SK-N-SH treated with all-trans-retinoic acid at 6 μM for 48 hours (cell line): ENCODE results near the gene IL20RA.

Source experiments
- ATAC-seq: fragments of 200-7000 bp; cut with Tn5 transposase; 3 replicates; pipeline ENCODE4 v1.9.1; 2020; ENCODE audit warnings: mild to moderate bottlenecking, moderate library complexity
- ARNTL ChIP-seq: fragments of 450-650 bp; formaldehyde crosslinking; IDR thresholded peaks from 2 replicates; pipeline ENCODE4 v1.5.0; 2020; ENCODE audit warnings: low read depth, mild to moderate bottlenecking, moderate library complexity, borderline replicate concordance
- BACH2 ChIP-seq: fragments of 250-450 bp; sonication (Bioruptor Pico); IDR thresholded peaks from 2 replicates; pipeline ENCODE4 v1.9.0; 2021; ENCODE audit warnings: mild to moderate bottlenecking, borderline replicate concordance
- CREB5 ChIP-seq: fragments of 250-450 bp; sonication (Bioruptor Pico); IDR thresholded peaks from 2 replicates; pipeline ENCODE4 v1.5.1; 2020; ENCODE audit warnings: low read depth, mild to moderate bottlenecking, moderate library complexity
- CSDC2 ChIP-seq: fragments of 250-450 bp; sonication (Bioruptor Pico); IDR thresholded peaks from 2 replicates; pipeline ENCODE4 v1.5.0; 2020; ENCODE audit warnings: mild to moderate bottlenecking, moderate library complexity
- CSRNP3 ChIP-seq: fragments of 250-450 bp; sonication (Bioruptor Pico); IDR thresholded peaks from 2 replicates; pipeline ENCODE4 v1.5.1; 2021; ENCODE audit warnings: mild to moderate bottlenecking, moderate library complexity
- ISL1 ChIP-seq: fragments of 250-450 bp; sonication (Bioruptor Pico); IDR thresholded peaks from 2 replicates; pipeline ENCODE4 v2.1.2; 2022; ENCODE audit warnings: mild to moderate bottlenecking, moderate library complexity
- OSR1 ChIP-seq: fragments of 250-450 bp; sonication (Bioruptor Pico); IDR thresholded peaks from 2 replicates; pipeline ENCODE4 v1.8.0; 2022; ENCODE audit warnings: moderate library complexity, mild to moderate bottlenecking, inconsistent platforms
- PATZ1 ChIP-seq: fragments of 250-450 bp; sonication (Bioruptor Pico); IDR thresholded peaks from 2 replicates; pipeline ENCODE4 v1.8.0; 2020; ENCODE audit warnings: mild to moderate bottlenecking, moderate library complexity, borderline replicate concordance
- RARB ChIP-seq: fragments of 250-450 bp; sonication (Bioruptor Pico); IDR thresholded peaks from 2 replicates; pipeline ENCODE4 v1.8.0; 2021; ENCODE audit warnings: mild to moderate bottlenecking, moderate library complexity
- SNAI2 ChIP-seq: fragments of 250-450 bp; sonication (Bioruptor Pico); IDR thresholded peaks from 2 replicates; pipeline ENCODE4 v1.5.0; 2020; ENCODE audit warnings: mild to moderate bottlenecking, moderate library complexity
- TOX ChIP-seq: fragments of 250-450 bp; sonication (Bioruptor Pico); IDR thresholded peaks from 2 replicates; pipeline ENCODE4 v1.8.0; 2021; ENCODE audit warnings: mild to moderate bottlenecking, moderate library complexity, borderline replicate concordance
- TSHZ2 ChIP-seq: fragments of 250-450 bp; sonication (Bioruptor Pico); IDR thresholded peaks from 2 replicates; pipeline ENCODE4 v1.5.0; 2020; ENCODE audit warnings: mild to moderate bottlenecking, moderate library complexity
- ZC3H10 ChIP-seq: fragments of 250-450 bp; sonication (Bioruptor Pico); IDR thresholded peaks from 2 replicates; pipeline ENCODE4 v1.5.1; 2021; ENCODE audit warnings: mild to moderate bottlenecking, moderate library complexity
- ZFP3 ChIP-seq: fragments of 250-450 bp; sonication (Bioruptor Pico); IDR thresholded peaks from 2 replicates; pipeline ENCODE4 v1.5.0; 2020; ENCODE audit warnings: mild to moderate bottlenecking, moderate library complexity
- ZNF565 ChIP-seq: fragments of 450-650 bp; formaldehyde crosslinking; conservative IDR thresholded peaks from 2 replicates; pipeline ENCODE4 v1.5.0; 2020; ENCODE audit warnings: low read depth, mild to moderate bottlenecking, moderate library complexity
- ZNF70 ChIP-seq: fragments of 450-650 bp; formaldehyde crosslinking; IDR thresholded peaks from 2 replicates; pipeline ENCODE4 v1.5.0; 2020; ENCODE audit warnings: mild to moderate bottlenecking, moderate library complexity

The IL20RA gene

GRCh38 chr6:137024237-137024990 lies 20.4 kb downstream of the IL20RA start:
- TF ChIP-seq ISL1 (CRISPR knock-in tag), result no peak
- TF ChIP-seq PATZ1 (CRISPR knock-in tag), result no peak
- no peak for ATAC-seq

- TF ChIP-seq PATZ1 (CRISPR knock-in tag), result no peak
- TF ChIP-seq ISL1 (CRISPR knock-in tag), result peak; percentile 70
- peak; percentile 81; the same call in 1 of the 2 replicates for TF ChIP-seq TSHZ2 (CRISPR knock-in tag)
- no peak for ATAC-seq
These were observed 24.0 kb downstream of the IL20RA start for GRCh38 chr6:137020776-137021175.

GRCh38 chr6:137019476-137020272 lies 25.1 kb downstream of the IL20RA start:
- TF ChIP-seq ISL1 (CRISPR knock-in tag) (no peak), ZNF70 (no peak), CSDC2 (CRISPR knock-in tag) (no peak), ZC3H10 (CRISPR knock-in tag) (no peak), RARB (no peak), BACH2 (CRISPR knock-in tag) (no peak), ARNTL (CRISPR knock-in tag) (no peak), TOX (no peak), CREB5 (CRISPR knock-in tag) (no peak), ZNF565 (CRISPR knock-in tag) (no peak), ZFP3 (CRISPR knock-in tag) (no peak), OSR1 (CRISPR knock-in tag) (no peak), TSHZ2 (CRISPR knock-in tag) (no peak), SNAI2 (CRISPR knock-in tag) (no peak), CSRNP3 (no peak)
- ATAC-seq, result no peak
